ENCODE results near the gene YWHAH. TPM values are rescaled to one million over a fixed set of nuclear protein-coding genes. Genes with fewer than 3 reads are reported as not detected.

Gene YWHAH
- total RNA-seq, 1 experiment from 2014 or later = 64.2 TPM

GRCh38 chr22:31909977-31910376 is 34.4 kb upstream of the YWHAH start:
- no peaks in the 10 kb centered on the region for H3K9me3 Mint-ChIP-seq (ENCODE audit: unreplicated experiment)
- TF ChIP-seq CTCF (IDR thresholded peaks at IDR 0.05; ENCODE audit: unreplicated experiment) = no peak
- H3K4me1 Mint-ChIP-seq (ENCODE audit: insufficient read depth, unreplicated experiment) = no peaks in the 10 kb centered on the region
- no TSS peak for BruUV-seq (replicated peaks)
- intact Hi-C loops (cut with micrococcal nuclease) = no loop called here
- peaks cover 22% of the 10 kb centered on the region for H3K36me3 Mint-ChIP-seq (ENCODE audit: insufficient read depth, unreplicated experiment)
- no peak overlapping the region for H3K27ac Mint-ChIP-seq (ENCODE audit: low read depth, unreplicated experiment)
- H3K27me3 Mint-ChIP-seq (ENCODE audit: insufficient read depth, unreplicated experiment) = no peaks in the 10 kb centered on the region
- ChIA-PET POLR2A (no interaction called here), CTCF (interaction anchor here (0.7 kb wide), 1 partner anchor 15 kb away, joined by 3 read pairs; no protein-coding TSS in a partner anchor)
- H3K4me3 Mint-ChIP-seq (ENCODE audit: unreplicated experiment) = no peak overlapping the region
- no peak for DNase-seq (ENCODE audit: unreplicated experiment)

GRCh38 chr22:31911565-31912406 is 32.5 kb upstream of the YWHAH start:
- CTCF ChIA-PET = interaction anchor here (0.6 kb wide), 1 partner anchor 16 kb away, joined by 3 read pairs; no protein-coding TSS in a partner anchor
- intact Hi-C loops (cut with micrococcal nuclease) = no loop called here

GRCh38 chr22:31912407-31912743 is 32.0 kb upstream of the YWHAH start:
- no peak for DNase-seq (ENCODE audit: unreplicated experiment)
- Mint-ChIP-seq H3K9me3 (ENCODE audit: unreplicated experiment) (no peaks in the 10 kb centered on the region), H3K36me3 (ENCODE audit: insufficient read depth, unreplicated experiment) (peaks cover 11% of the 10 kb centered on the region), H3K27me3 (ENCODE audit: insufficient read depth, unreplicated experiment) (no peaks in the 10 kb centered on the region), H3K4me1 (ENCODE audit: insufficient read depth, unreplicated experiment) (no peaks in the 10 kb centered on the region), H3K4me3 (ENCODE audit: unreplicated experiment) (no peak overlapping the region), H3K27ac (ENCODE audit: low read depth, unreplicated experiment) (no peak overlapping the region)
- ChIA-PET CTCF (interaction anchor here (0.6 kb wide), 1 partner anchor 17 kb away, joined by 3 read pairs; no protein-coding TSS in a partner anchor), POLR2A (no interaction called here)
- no TSS peak for BruUV-seq (replicated peaks)
- intact Hi-C loops (cut with micrococcal nuclease) = no loop called here
- TF ChIP-seq CTCF (IDR thresholded peaks at IDR 0.05; ENCODE audit: unreplicated experiment) = no peak

More at GRCh38 chr22:31911565-31912406, 32.5 kb upstream of the YWHAH start:
- Mint-ChIP-seq H3K27ac (ENCODE audit: low read depth, unreplicated experiment) (no peak overlapping the region), H3K36me3 (ENCODE audit: insufficient read depth, unreplicated experiment) (peaks cover 15% of the 10 kb centered on the region), H3K4me1 (ENCODE audit: insufficient read depth, unreplicated experiment) (no peaks in the 10 kb centered on the region), H3K27me3 (ENCODE audit: insufficient read depth, unreplicated experiment) (no peaks in the 10 kb centered on the region), H3K4me3 (ENCODE audit: unreplicated experiment) (no peak overlapping the region), H3K9me3 (ENCODE audit: unreplicated experiment) (no peaks in the 10 kb centered on the region)
- DNase-seq (ENCODE audit: unreplicated experiment) = no peak
- no peak for TF ChIP-seq CTCF (IDR thresholded peaks at IDR 0.05; ENCODE audit: unreplicated experiment)
- BruUV-seq (replicated peaks) = no TSS peak
- POLR2A ChIA-PET = interaction anchor here (0.8 kb wide), 1 partner anchor 35 kb away, joined by 3 read pairs; no protein-coding TSS in a partner anchor

GRCh38 chr22:31915586-31915985 is 28.7 kb upstream of the YWHAH start:
- no TSS peak for BruUV-seq (replicated peaks)
- DNase-seq (ENCODE audit: unreplicated experiment) = no peak
- no peaks in the 10 kb centered on the region for H3K9me3 Mint-ChIP-seq (ENCODE audit: unreplicated experiment)
- CTCF ChIA-PET = no interaction called here
- H3K36me3 Mint-ChIP-seq (ENCODE audit: insufficient read depth, unreplicated experiment) = no peaks in the 10 kb centered on the region
- no peak for TF ChIP-seq CTCF (IDR thresholded peaks at IDR 0.05; ENCODE audit: unreplicated experiment)
- POLR2A ChIA-PET = interaction anchor here (0.9 kb wide), 1 partner anchor 254 kb away, joined by 3 read pairs; the partner anchor contains the start of gene PISD
- H3K27me3 Mint-ChIP-seq (ENCODE audit: insufficient read depth, unreplicated experiment) = no peaks in the 10 kb centered on the region
- intact Hi-C loops (cut with micrococcal nuclease) = no loop called here
- H3K4me3 Mint-ChIP-seq (ENCODE audit: unreplicated experiment) = no peak overlapping the region
- H3K4me1 Mint-ChIP-seq (ENCODE audit: insufficient read depth, unreplicated experiment) = no peaks in the 10 kb centered on the region
- no peak overlapping the region for H3K27ac Mint-ChIP-seq (ENCODE audit: low read depth, unreplicated experiment)

Measured in MCF 10A (cell line).